Measurements from ENCODE around the gene MAGOH.
"Not testable (repeated sequence)": the region's sequence is repeated elsewhere in the genome, so short reads cannot be mapped to it uniquely, and the experiment has no call there.

The MAGOH gene

GRCh38 chr1:53186533-53186932 is 51.8 kb downstream of the MAGOH start:
- DNase-seq (ENCODE audit: low read depth) = no peak

GRCh38 chr1:53185955-53186297 is 52.4 kb downstream of the MAGOH start:
- not testable (repeated sequence) for DNase-seq (ENCODE audit: low read depth)

- no peak for DNase-seq (ENCODE audit: low read depth)
Measured at GRCh38 chr1:53183095-53183990, 55.0 kb downstream of the MAGOH start.

- no peak for DNase-seq (ENCODE audit: low read depth)
Measured at GRCh38 chr1:53182716-53183094, 55.6 kb downstream of the MAGOH start.

GRCh38 chr1:53182111-53182593 is 56.2 kb downstream of the MAGOH start:
- DNase-seq (ENCODE audit: low read depth) = peak; percentile 44

- no peak for DNase-seq (ENCODE audit: low read depth)
Measured at GRCh38 chr1:53180951-53181350, 57.4 kb downstream of the MAGOH start.

- no peak for DNase-seq (ENCODE audit: low read depth)
Measured at GRCh38 chr1:53180226-53180625, 58.1 kb downstream of the MAGOH start.
